HL-60 (cell line): ENCODE measurements around the gene UNC5C.
A peak's percentile ranks its signal among the peaks of the same experiment; 100 is the strongest.

ENCODE experiments used
- DNase-seq, 2 experiments: peaks; one replicate each; pipeline ENCODE4 v3.0.0-alpha.2; 2010 to 2020; ENCODE audit warnings: low read depth in 1 of 2, low spot score in 1 of 2
- H3K27ac ChIP-seq: fragments of 250-450 bp; sonication (Bioruptor Pico); replicated peaks from 2 replicates; pipeline ENCODE4 v1.5.1; 2020; ENCODE audit warnings: mild to moderate bottlenecking, moderate library complexity
- H3K27me3 ChIP-seq: fragments of 250-450 bp; sonication (Bioruptor Pico); 2 replicates; pipeline ENCODE4 v1.5.1; 2021; ENCODE audit warnings: mild to moderate bottlenecking, moderate library complexity; ENCODE audit not compliant: insufficient read depth, poor library complexity, severe bottlenecking
- H3K4me3 ChIP-seq: replicated peaks from 2 replicates; pipeline ENCODE4 v1.5.1; 2011; ENCODE audit warnings: mild to moderate bottlenecking, control low read depth, low read length; ENCODE audit not compliant: insufficient read depth
- CTCF ChIP-seq: IDR thresholded peaks from one replicate; pipeline ENCODE4 v1.5.1; 2011; ENCODE audit warnings: low read length, control low read depth, inconsistent platforms; ENCODE audit not compliant: insufficient read depth
- GABPA ChIP-seq: IDR thresholded peaks from 2 replicates; pipeline ENCODE4 v1.6.1; 2012; ENCODE audit warnings: low read depth
- POLR2AphosphoS5 ChIP-seq: IDR thresholded peaks from 2 replicates; pipeline ENCODE4 v1.6.1; 2012; ENCODE audit warnings: low read depth
- REST ChIP-seq: IDR thresholded peaks from 2 replicates; pipeline ENCODE4 v1.6.1; 2012; ENCODE audit warnings: low read depth; ENCODE audit not compliant: insufficient replicate concordance
- SPI1 ChIP-seq: IDR thresholded peaks from 2 replicates; pipeline ENCODE4 v1.6.1; 2012; ENCODE audit warnings: low read depth, mild to moderate bottlenecking, borderline replicate concordance

The UNC5C gene

GRCh38 chr4:95546866-95547714, 1.7 kb downstream of the UNC5C start:
- peak overlapping the region; percentile 81 for H3K27ac ChIP-seq
- DNase-seq: no peak
- no peaks in the 10 kb centered on the region for H3K27me3 ChIP-seq
- no peak overlapping the region for H3K4me3 ChIP-seq
- no peak for TF ChIP-seq SPI1
- TF ChIP-seq CTCF: no peak
- no peak for TF ChIP-seq POLR2AphosphoS5
- no peak for TF ChIP-seq GABPA
- no peak for TF ChIP-seq REST

- Histone ChIP-seq H3K4me3 (no peak overlapping the region), H3K27ac (peak overlapping the region; percentile 81), H3K27me3 (no peaks in the 10 kb centered on the region)
- TF ChIP-seq CTCF: no peak
- no peak for TF ChIP-seq POLR2AphosphoS5
- TF ChIP-seq SPI1: no peak
- no peak for TF ChIP-seq REST
- TF ChIP-seq GABPA: no peak
- DNase-seq: no peak
These were observed 2.6 kb downstream of the UNC5C start for GRCh38 chr4:95546221-95546620.

GRCh38 chr4:95545546-95545945, 3.2 kb downstream of the UNC5C start:
- no peak for DNase-seq
- Histone ChIP-seq H3K27ac (peak overlapping the region; percentile 81), H3K27me3 (no peaks in the 10 kb centered on the region), H3K4me3 (no peak overlapping the region)
- TF ChIP-seq REST (no peak), CTCF (no peak), GABPA (no peak), SPI1 (no peak), POLR2AphosphoS5 (no peak)
